Karpas-422 (cell line): ENCODE results near the gene ADAMTS18. TPM values are rescaled to one million over a fixed set of nuclear protein-coding genes. Genes with fewer than 3 reads are reported as not detected.

Source experiments
- total RNA-seq: library from RNA; depleted of rRNA; stranded (reverse); fragments of >200 nt; shearing (Covaris generic); gene quantifications from 2 replicates; pipeline ENCODE4 v1.2.3, GENCODE V29; 2014; ENCODE audit warnings: low replicate concordance; rRNA removed

Gene ADAMTS18
- total RNA-seq, 1 experiment from 2014 or later, result not detected

Other genes with a start within 250 kb of the ADAMTS18 start
- gene MON1B, start 243.8 kb downstream of the ADAMTS18 start, total RNA-seq, result 10.1 and 12.7 TPM in 2 replicates
- 0.52 TPM in 1 of 2 replicates, not detected in the other for gene SYCE1L, start 235.6 kb downstream of the ADAMTS18 start, total RNA-seq